GM12874 (cell line): ENCODE measurements around the gene LRMDA.

ENCODE experiments used
- CTCF ChIP-seq: IDR thresholded peaks from 2 replicates; pipeline ENCODE4 v1.5.1; 2011; ENCODE audit warnings: low read depth, mild to moderate bottlenecking, control low read depth, low read length, moderate library complexity; ENCODE audit not compliant: insufficient read depth

Gene LRMDA

GRCh38 chr10:75778665-75779064 lies 347.2 kb downstream of the LRMDA start:
- no peak for TF ChIP-seq CTCF

- TF ChIP-seq CTCF, result no peak
Measured at GRCh38 chr10:75779276-75779675, 347.9 kb downstream of the LRMDA start.

GRCh38 chr10:75782463-75783248 lies 351.2 kb downstream of the LRMDA start:
- no peak for TF ChIP-seq CTCF

GRCh38 chr10:75788394-75789205 lies 357.2 kb downstream of the LRMDA start:
- no peak for TF ChIP-seq CTCF

- no peak for TF ChIP-seq CTCF
Measured at GRCh38 chr10:75793848-75794247, 362.4 kb downstream of the LRMDA start.

- no peak for TF ChIP-seq CTCF
Measured at GRCh38 chr10:75801121-75801520, 369.7 kb downstream of the LRMDA start.

- no peak for TF ChIP-seq CTCF
Measured at GRCh38 chr10:75801661-75802060, 370.2 kb downstream of the LRMDA start.
